Transverse colon (tissue), 3 donors: Measurements from ENCODE around the gene PGP.

Experiments
- EP300 ChIP-seq: sonication (generic); formaldehyde crosslinking; IDR thresholded peaks from one replicate; pipeline ENCODE4 v1.6.1; 2017; ENCODE audit warnings: antibody characterized with exemption, low read depth
- TF ChIP-seq, protein P1 (sequence below), 5 experiments: fragments of 200-600 bp in 3 of 5; fragments of 450-650 bp in 2 of 5; sonication (generic) in 3 of 5; IDR thresholded peaks; 1 replicate in 2 of 5; 2 replicates in 3 of 5; pipeline ENCODE4 v1.5.1; 2016 to 2017; ENCODE audit warnings: antibody characterized with exemption in 5 of 5, inconsistent platforms in 3 of 5, mild to moderate bottlenecking in 2 of 5, moderate library complexity in 1 of 5

DNA sequence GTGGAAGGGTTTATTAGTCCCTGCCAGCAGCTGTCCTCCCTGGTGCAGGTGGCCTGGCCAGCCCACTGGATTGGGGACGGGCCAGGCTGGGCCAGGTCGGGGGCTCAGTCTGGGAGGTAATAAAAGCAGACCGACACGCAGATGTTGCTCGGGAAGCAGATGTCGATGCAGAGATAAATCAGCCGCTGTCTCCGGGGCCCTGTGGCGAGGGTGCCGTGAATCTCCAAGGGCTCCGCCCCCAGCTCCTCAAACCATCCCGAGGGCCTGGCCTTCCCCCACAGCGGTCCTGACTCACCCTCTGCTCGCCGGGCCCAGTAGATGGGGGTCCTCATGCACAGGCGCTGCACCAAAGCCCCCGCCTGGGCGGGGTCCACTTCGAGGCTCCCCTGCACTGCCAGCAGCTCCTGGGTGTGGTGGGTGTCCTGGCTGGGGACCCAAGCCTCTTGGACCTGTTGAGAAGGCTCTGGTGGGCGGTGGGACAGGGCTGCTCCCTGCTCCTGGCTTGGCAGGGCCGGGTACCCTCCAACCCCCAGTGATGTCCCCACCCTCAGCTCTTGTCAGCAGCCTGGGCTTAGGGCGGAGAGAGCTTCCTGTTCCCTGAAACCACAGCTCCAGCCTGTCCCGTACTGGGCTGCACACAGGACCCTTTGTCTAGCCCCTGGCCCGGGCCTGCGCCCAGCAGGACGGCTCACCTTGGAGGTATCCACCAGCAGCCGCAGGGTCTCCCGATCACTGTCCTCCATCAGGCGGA is 5.2 kb downstream of the PGP start:
- TF ChIP-seq, protein P1, sequence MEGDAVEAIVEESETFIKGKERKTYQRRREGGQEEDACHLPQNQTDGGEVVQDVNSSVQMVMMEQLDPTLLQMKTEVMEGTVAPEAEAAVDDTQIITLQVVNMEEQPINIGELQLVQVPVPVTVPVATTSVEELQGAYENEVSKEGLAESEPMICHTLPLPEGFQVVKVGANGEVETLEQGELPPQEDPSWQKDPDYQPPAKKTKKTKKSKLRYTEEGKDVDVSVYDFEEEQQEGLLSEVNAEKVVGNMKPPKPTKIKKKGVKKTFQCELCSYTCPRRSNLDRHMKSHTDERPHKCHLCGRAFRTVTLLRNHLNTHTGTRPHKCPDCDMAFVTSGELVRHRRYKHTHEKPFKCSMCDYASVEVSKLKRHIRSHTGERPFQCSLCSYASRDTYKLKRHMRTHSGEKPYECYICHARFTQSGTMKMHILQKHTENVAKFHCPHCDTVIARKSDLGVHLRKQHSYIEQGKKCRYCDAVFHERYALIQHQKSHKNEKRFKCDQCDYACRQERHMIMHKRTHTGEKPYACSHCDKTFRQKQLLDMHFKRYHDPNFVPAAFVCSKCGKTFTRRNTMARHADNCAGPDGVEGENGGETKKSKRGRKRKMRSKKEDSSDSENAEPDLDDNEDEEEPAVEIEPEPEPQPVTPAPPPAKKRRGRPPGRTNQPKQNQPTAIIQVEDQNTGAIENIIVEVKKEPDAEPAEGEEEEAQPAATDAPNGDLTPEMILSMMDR (IDR thresholded peaks at IDR 0.05), result no peak
- TF ChIP-seq EP300, result no peak
